GM19043 (cell line): ENCODE data around the gene EVL.
"Not testable (repeated sequence)": the region's sequence is repeated elsewhere in the genome, so short reads cannot be mapped to it uniquely, and the experiment has no call there.

ENCODE experiments used
- ATAC-seq: cut with Tn5 transposase; IDR thresholded peaks from one replicate; pipeline ENCODE4 v1.9.1; 2021; ENCODE audit warnings: low read depth; ENCODE audit not compliant: unreplicated experiment

Gene EVL

DNA sequence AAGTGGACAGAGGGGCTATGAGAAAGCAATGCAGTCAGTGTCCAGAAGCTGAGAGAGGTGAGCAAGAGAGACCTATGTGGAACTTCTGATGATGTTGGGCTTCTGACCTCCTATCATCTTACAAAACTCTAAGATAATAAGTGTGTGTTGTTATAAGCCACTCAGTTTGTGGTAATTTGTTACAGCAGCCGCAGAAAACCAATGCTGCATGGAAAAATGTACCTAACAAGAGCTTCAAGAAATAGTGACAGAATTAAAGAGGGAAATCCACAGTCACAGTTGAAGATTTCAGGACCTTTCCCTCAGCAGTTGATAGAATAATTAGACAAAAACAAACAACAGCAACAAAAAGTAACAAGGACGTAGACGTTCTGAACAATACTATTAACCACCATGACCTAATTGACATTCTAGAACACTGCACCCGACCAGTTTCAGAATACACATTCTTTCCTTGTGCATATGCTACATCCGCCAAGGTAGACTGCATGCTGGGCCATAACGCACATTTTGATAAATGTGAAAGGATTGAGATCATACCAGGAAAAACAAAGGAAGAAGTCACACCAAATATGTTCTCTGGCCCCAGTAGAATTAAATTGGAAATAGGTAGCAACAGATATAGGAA, 1.8 kb upstream of the EVL start:
- ATAC-seq, result no peak

DNA sequence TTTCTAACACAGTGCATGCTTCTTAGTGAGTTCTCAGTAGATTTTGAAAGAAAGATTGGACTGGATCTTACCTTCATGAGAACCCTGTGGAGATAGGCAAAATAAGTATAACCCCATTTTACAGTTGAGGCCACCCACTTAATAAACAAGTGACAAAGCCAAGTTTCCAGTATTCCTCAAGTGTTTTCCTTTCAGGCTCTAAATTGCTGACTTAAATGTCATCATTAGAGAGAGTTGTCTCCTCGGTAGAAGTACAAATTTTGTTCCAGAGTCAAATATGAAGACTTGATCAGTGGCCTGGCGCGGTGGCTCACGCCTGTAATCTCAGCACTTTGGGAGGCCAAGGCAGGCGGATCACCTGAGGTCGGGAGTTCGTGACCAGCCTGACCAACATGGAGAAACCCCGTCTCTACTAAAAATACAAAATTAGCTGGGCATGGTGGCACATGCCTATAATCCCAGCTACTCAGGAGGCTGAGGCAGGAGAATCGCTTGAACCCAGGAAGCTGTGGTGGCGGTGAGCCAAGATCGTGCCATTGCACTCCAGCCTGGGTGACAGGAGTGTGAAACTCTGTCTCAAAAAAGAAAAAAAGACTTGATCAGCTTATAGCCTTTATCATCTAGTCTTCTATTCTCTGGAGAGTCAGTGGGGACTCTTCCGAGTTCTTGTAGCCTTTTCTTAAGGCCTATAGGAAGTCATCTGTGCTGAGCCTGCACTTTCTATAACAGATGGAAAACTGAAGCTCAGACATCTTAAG, 708 bp upstream of the EVL start:
- not testable (repeated sequence) for ATAC-seq

DNA sequence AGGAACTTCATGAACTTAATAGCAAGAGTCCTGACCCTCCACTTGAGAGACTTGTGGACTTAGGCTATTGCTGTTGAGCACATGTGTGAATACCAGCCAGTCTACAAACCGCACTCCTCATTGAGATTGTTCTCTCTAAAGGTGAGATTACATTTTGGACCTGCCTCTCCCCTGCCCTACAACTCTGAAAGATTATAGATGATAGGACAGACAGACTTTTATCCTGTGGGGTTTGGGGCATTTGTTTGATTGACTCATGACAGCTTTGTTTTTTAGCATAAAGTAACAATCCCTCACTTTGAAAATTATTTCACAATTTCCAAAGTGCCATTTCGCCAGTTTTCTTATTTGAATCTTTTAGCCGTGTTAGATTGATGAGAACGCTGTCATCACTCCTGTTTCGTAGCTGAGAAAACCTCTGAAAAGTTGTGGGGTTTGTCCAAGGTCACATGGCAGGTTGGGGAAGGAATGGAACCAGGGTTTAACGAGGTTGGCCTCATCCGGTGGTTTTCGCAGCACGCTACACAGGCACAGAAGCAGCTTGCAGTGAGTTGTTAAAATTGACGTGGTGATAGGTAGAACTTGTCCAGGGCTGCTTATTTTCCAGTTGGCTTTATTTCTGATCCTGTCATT, 836 bp downstream of the EVL start:
- ATAC-seq, result peak; percentile 36

DNA sequence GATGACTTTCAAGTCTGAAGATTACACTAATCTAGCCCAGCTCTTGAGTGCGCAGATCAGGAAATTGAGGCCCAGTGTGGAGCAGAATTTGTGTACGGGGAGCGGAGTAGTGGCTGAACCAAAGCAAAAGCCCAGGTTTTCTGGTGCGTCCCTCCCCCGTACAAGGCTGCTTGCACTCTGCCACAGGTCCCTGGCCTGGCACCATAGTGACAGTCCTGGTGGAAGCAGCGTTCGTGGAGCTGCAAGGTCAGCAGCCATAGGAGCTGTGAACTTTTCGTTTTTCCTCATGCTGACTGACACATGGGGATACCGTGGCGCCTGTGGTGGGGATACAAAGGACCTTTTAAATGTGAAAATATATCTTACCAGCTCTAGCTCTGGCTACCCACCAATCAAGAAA, 1.7 kb downstream of the EVL start:
- no peak for ATAC-seq

DNA sequence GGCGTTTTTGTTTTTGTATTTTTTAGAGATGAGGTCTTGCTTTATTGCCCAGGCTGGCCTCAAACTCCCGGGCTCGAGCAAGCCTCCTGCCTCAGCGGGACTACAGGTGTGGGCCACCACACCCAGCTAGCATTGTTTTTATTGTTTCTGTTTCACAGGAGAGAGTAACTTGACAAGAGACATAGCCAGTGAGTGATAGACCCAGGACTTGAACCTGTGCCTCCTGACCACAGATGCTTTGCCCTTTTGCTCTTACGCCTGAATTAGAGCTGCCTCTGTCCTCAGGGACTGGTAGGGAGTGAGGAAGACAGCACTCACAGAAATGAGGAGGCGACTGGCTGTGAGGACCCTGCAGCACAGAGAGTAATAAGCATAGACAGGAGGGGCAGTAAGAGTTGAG, 2.3 kb downstream of the EVL start:
- ATAC-seq, result no peak

DNA sequence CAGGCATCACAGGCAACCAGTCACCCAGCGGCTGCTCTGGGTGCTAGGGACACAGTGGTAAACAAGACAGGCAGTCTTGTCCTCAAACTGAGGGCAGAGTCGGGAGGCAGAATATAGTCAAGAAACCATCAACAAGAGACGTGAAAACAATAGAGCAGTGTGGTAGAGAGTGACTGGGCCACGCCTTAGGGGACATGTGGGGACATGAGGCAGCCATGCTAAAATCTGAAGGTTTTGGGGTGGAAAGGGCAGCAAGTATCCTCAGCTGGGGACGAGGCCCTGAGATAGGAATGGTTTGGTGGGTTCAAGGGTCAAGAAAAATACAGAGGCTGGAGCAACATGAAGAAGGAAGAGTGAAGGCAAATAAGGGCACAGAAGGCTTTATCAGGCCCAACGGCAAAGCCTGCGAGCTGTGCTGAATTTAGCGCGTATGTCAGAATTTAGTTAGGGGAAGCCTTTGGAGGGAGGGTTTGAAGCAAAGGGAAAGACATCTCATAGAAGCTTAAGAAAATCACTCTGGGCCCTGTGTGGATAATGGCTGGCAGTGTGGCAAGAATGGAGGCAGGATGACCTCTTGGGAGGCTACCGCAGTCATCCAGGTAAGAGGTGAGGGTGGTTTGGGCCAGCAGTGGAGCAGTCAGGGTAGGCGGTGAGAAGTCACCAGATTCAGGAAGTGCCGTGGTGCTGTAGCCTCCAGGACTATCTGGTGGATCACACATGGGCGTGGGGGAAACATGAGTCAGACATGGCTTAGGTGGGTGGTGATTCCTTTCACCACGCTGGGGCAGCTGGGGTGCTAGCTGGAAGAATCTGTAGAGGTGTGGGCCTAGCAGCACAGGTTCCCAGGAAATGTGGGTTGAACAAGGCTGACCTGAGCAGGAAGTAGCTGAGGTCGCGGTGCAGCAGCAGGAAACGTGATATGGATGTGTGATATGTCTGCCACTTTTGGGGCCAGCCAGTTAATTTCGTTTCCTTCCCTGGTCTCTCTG, 3.0 kb downstream of the EVL start:
- peak; percentile 25 for ATAC-seq

DNA sequence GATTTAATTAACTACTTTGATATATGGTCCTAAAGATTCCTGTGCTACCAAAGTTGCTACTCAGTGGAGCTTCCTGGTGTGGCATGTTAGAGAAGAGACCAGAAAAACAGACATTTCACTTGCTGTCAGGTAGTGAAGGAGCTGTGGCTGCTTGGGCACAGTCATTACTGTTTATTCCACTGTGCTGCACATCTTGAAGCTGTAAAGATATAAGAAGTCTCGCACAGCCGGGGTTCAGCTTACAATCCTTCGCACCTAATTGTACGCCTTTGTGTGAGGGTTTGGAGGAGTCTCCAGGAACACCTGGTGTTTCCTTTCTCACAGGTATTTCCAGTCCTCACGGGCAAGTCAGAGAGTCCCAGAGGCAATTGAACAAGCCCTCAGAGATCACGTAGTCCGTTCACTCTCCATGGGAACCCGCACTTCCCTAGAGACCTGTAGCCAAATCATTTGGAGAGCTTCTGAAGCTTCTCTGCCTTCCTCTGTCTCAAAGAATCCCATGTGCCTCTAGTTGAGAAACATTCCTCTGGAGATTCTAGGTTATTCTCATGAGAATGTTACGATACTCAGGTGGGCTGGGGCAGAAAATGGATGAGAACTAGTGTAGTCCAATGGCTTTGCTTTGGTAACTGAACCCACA, 4.1 kb downstream of the EVL start:
- ATAC-seq, result no peak

DNA sequence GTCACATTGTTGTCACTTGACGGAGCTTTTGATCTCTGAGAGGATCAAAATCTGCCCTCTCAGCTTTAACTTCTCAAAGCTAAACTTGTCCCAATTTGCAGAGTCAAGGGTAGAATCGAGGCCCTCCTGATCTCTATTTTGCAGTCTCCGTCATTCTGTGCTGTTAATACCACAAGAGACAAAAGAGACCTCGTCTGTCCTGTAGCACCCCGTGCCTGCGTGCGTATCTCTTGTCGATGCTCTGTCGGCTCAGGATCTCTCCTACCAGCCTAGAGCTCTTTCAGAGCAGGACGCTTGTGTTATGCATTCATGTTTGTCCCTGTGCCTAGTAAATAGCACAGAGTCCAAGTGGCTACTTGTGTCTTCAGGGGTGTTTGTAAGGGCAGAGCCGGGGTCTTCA, 5.1 kb downstream of the EVL start:
- no peak for ATAC-seq

DNA sequence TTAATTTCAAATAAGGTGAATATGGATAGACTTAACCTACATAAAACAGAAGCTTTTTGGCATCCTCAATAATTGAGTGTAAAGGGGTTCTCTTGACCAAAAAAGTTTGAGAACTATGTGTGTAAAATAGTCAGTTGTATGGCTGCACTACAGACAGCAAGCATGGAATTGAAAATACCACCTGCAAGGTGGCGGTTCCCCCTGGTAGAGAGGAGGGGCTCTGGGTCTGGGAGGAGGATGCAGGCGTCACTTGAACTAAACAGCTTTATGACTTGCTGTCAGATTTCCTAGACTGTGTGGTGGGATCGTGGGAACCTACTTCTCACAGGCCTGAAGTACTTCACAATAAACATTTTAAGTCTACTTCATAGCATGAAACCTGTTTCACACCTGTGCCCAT, 6.3 kb downstream of the EVL start:
- no peak for ATAC-seq

DNA sequence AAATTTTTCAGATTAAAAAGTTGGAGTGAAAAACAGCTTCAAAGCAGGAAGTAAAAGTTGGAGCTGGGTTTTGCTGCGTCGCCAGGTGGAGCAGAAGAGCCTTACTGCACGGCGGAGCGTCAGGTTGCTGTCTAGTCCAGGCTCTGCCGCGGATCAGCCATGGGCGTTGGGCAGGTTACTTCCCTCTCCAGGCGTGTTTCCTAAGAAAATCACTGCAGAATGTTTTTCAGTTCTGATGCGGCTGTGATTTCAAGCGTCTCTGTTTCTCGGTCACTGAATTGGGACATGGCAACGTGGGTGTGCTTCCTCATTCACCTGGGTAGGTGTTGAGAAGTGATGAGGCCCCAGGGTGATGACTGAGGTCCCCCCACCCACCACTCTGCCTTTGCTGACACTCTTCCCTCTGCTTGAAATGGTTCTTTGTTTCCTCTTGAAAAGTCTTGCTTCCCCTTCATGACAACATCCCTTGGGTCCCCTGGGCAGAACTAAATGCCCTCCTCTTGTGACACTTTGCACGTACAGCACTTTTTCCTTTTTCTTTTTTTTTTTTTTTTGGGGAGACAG, 7.6 kb downstream of the EVL start:
- ATAC-seq, result no peak

DNA sequence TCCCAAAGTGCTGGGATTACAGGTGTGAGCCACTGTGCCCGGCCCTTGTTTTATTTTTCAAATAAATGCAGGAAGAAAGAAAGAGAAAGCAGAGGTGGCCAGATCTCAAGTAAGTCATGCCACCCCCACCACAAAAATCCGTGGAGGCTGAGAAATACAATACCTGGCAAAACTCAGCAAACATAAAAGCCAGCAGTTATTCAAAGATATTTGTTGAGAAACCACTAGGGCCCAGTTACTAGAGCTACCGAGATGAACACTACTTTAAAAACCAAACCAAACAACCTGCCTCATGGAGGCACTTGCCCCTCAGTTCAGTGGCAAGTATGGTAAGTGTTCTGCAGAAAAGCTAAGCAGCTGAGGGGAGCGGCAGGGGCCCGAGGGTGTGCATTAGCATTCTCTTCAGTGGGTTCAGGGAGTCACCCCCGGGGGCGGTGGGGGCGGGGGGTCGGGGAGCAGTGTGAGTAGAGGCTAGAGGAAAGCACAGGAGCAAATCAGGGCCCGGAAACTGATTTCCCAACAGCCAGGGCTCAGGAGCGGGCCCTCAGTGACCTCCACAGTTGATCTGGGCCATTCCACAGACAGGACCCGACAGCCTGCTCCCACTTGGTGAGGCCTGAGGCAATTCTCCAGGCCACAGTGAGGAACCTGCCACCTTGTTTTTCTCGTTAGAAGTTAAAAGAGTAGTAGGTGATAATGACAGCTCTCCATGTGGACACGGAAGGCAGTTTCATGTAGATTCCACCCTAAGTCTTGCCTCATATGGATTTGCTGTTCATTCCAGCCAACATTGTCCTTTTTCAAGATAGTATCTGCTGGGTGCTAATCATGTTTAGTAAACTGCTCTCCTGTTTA, 8.6 kb downstream of the EVL start:
- no peak for ATAC-seq

DNA sequence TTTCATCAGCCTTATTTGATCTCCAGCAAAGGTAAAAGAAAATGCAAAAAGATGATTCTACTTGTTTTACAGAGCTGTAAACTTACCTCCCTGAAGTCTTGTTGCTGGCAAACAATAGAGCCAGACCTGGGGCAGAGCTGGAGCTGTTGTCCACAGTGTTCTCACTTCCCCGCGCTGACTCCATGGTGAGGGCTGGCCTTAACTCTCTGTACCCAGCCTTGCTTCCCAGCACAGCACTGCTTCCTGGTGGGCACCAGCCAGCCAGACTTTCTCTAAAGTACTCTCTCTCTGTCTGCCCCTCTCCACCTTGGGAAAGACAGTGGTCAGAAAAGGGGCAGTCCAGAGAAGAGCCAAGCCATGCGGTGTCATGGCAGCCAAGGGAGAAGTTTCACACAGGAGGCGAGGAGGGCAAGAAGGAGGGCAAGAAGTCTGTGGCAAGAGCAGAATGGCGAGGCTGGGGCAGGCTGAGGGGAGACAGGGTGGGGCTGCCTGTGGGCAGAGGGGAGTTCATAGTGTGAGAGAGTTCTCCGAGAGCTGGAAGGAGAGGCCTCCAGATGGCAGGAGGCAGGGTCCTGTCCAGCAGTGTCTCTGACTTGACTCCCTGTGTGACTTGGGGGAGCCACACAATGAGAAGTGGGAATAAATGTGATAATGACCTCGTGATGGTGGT, 9.3 kb downstream of the EVL start:
- ATAC-seq, result no peak

DNA sequence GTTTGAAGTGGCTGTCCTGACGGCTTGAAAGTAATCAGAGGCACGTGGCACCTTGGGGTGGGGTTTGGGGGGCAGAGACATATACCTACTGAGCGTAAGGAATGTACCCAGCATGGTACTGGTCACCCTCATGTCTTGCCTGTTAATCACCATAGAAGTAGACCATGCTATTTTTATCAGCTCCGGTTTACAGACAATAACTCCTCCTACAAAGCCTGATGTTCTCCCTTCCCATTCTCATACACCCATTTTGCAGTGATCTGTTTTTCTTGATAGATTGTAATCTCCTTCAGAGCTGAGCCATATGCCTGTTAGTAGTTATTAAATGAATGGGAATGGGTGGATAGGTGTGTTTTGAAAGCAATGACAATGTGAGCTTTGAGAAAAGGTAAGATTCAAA, 10.5 kb downstream of the EVL start:
- ATAC-seq, result no peak

DNA sequence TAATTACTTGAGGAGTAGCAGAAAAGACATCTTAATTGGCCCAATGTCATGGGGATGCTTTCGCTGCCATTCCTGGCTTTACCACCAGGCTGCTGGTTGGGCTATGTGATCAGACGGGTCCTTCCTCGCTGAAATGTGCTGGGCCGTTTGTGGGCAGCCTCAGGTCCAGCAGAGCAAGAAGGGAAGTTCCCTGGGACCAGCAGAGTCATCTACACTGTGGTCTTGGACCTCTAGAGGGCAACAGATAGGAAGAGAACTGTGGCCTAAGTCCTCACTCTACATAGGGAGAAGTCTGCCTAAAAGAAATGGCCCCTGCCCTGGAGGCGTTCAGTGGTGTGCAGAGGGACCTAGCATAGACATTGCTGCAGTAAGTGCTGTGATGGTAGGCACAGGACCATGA, 10.9 kb downstream of the EVL start:
- no peak for ATAC-seq

DNA sequence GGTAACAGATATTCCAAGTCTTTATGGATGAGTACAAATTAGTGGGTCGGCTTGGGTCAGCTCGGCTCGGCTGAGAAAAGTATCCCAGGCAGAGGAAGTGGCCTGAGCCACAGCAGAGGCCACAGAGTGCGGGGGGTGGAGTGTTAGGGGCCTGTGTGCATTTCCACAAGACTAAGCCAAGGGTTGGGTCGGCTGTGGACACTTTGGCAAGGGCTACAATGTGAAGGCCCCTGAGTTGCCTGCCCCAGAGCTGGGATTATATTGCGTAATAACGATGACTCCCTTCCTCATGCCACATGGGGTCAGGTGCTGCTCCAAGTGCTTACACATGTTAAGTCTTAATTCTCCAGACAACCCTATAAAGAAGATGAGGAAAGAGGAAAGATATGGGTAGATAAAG, 11.4 kb downstream of the EVL start:
- no peak for ATAC-seq

DNA sequence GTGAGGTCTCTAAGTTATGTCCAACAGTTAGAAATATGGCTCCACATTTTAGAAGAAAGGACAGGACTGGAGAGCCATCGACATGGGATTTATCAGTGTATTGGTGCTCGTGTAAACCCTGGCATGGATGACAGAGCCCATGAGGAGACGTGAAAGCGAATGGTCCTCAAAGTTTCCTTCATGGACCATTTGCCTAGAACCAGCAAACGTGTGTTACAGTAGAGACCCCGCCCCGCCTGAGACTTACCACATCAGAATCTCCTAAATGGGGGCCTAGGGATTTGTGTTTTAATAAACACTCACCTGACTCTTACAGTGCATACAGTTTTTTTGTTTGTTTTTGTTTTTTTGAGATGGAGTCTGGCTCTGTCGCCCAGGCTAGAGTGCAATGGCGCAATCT, 12.2 kb downstream of the EVL start:
- ATAC-seq, result no peak

DNA sequence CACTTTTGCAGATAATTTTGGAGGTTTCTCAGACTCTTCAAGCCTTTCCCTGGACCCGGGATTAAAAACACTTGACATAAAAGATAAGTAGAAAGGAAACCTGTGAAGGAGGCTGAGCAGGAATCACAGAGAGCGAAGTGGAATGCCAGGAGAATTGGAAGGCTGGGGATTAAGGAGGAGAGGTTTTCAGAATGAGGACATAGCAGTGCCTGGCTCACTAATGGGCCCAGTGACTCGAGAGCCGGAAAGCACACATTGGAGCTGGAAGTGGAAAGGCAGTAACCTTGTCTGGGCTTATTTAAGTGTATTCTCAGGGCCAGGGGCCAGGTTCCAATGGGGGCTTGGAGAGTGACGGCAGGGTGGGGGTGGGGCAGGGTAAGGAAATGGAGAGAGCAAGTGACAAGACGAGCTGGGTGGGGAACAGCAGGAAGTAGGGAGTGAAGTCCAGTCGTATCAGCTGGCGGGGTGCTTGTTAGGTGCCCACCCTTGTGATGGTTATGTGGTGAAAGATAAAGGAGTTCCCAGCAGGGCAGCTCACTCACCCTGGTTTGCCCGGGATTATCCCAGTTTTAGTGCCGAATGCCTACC, 13.1 kb downstream of the EVL start:
- no peak for ATAC-seq

DNA sequence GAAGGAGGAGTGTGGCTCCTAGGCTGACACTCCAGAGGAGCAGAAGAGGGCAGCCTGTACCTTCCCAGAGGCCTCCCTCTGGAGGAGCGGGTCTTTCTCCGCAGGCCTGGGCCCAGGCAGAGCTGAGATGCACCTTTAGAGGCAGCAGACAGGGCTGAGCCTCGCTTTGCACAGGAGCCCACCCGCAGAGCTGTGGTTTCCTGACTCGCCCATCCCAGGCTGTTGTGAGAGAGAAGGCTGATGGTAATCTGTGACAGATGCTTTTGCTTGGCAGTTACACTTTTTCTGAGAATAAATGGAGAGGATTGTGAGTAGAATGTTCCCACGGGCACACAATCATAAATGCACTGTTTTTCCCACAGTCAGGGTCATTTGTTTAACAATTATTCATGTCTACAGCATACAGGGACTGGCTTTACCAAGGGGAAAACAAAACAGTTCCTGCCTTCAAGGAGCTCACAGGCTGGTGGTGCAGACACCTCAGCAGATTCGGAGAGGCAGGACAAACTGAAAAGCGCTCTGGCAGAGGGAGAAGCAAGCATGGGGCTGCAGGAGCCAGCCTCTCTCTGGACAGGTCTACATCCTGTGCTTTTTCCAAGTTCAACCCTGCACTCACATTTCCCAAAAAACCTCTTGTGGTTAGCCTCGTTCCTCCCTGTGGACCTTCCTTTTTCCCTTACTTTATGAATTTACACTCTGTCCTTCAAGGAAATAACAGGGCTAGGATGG, 13.9 kb downstream of the EVL start:
- peak; percentile 53 for ATAC-seq
